Measurements from ENCODE around the gene TIGD4. TPM values are rescaled to one million over a fixed set of nuclear protein-coding genes. Genes with fewer than 3 reads are reported as not detected.

Gene TIGD4
- total RNA-seq, 2 donors from 2014 or later, result 0.28 TPM; not detected in 1

DNA sequence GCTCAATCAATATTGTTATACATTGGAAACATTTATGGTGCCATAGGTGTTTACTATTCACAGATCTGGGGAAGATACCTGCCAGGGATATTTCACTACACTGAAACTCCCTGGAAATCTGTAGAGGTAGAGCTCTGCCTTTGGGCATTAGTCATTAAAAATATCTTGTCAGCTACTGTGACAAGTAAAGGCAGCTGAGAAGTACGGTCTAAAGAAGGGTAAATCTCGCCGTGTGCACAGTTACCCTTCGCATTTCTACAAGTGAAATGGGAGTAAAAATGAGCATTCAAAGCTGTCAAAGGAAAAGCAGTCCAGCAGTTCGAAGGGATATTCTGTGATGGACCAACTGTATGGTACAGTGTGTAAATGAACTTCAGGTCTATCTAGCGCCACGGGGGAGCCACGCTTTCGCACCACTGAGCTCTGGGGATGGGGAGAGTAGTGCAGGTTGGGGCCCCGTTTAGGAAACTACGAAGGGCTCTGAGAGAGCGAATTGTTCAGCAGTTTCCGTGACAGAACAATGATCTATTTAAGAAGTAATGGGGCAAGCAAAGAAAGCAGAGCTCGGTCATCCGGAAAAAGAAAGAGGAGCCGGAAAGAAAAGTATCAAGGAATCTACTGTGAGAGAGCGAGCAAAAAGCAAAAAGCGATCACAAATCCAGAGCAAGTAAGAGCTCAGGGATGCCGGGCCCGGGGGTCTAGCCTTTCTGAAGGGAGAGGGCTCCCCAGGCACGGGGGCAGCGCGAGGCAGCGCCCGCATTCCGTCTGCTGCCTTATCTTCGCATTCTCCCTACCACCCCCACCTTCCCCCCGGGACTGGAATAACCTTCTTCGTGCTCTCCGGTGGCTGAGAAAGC is 646 bp downstream of the TIGD4 start:
- no peaks in the 10 kb centered on the region for H3K9me3 ChIP-seq
- no peak for DNase-seq (ENCODE audit: low spot score)
- no peaks in the 10 kb centered on the region for H3K36me3 ChIP-seq
- no peaks in the 10 kb centered on the region for H3K27me3 ChIP-seq
- peaks cover 0 to 17% of the 10 kb centered on the region in 2 donors for H3K4me1 ChIP-seq
- no peak for TF ChIP-seq CTCF (IDR thresholded peaks at IDR 0.05)
- peak overlapping the region; percentile 71 to 74 for H3K4me3 ChIP-seq
- peak overlapping the region; percentile 86 to 88 for H3K27ac ChIP-seq

GRCh38 chr4:152777488-152777887 is 2.0 kb downstream of the TIGD4 start:
- no peak for TF ChIP-seq CTCF (IDR thresholded peaks at IDR 0.05)

GRCh38 chr4:152776352-152776751 is 3.2 kb downstream of the TIGD4 start:
- Histone ChIP-seq H3K27ac (no peak overlapping the region), H3K36me3 (no peaks in the 10 kb centered on the region), H3K9me3 (no peaks in the 10 kb centered on the region), H3K4me1 (peaks cover 0 to 12% of the 10 kb centered on the region in 2 donors), H3K4me3 (no peak overlapping the region), H3K27me3 (no peaks in the 10 kb centered on the region)
- no peak for DNase-seq (ENCODE audit: low spot score)
- TF ChIP-seq CTCF (IDR thresholded peaks at IDR 0.05), result no peak

More at GRCh38 chr4:152777488-152777887, 2.0 kb downstream of the TIGD4 start:
- Histone ChIP-seq H3K4me1 (peaks cover 0 to 17% of the 10 kb centered on the region in 2 donors), H3K36me3 (no peaks in the 10 kb centered on the region), H3K27me3 (no peaks in the 10 kb centered on the region), H3K4me3 (no peak overlapping the region), H3K27ac (no peak overlapping the region), H3K9me3 (no peaks in the 10 kb centered on the region)
- no peak for DNase-seq (ENCODE audit: low spot score)

DNA sequence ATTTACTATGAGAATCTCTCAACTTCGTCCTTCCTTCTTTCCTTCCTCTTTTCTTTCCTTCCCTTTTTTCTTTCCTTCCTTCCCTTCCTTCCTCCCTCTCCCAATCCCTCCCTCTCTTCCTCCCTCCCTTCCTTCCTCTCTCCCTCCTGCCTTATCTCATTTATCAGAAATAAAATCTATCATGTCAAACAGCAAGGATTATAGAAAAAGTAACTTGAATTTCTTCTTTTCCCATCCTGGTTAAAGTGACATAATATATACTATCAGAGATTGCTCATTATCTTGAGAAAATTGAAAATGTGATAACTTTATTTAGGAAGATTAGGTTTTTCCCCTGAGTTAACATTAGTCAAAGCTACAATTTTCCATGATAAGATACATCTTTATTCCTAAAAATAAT is 5.6 kb downstream of the TIGD4 start:
- Histone ChIP-seq H3K9me3 (no peaks in the 10 kb centered on the region), H3K4me1 (no peaks in the 10 kb centered on the region), H3K27ac (no peak overlapping the region), H3K36me3 (no peaks in the 10 kb centered on the region), H3K4me3 (no peak overlapping the region), H3K27me3 (no peaks in the 10 kb centered on the region)
- DNase-seq (ENCODE audit: low spot score), result no peak
- no peak for TF ChIP-seq CTCF (IDR thresholded peaks at IDR 0.05)

GRCh38 chr4:152773339-152773738 is 6.2 kb downstream of the TIGD4 start:
- no peak for TF ChIP-seq CTCF (IDR thresholded peaks at IDR 0.05)
- no peaks in the 10 kb centered on the region for H3K36me3 ChIP-seq
- H3K4me3 ChIP-seq, result no peak overlapping the region

More at GRCh38 chr4:152773339-152773738, 6.2 kb downstream of the TIGD4 start:
- Histone ChIP-seq H3K27me3 (no peaks in the 10 kb centered on the region), H3K27ac (no peak overlapping the region), H3K4me1 (no peaks in the 10 kb centered on the region), H3K9me3 (no peaks in the 10 kb centered on the region)
- DNase-seq (ENCODE audit: low spot score), result no peak

Measured in right atrium auricular region (tissue), 2 donors.